H9 (cell line): ENCODE measurements around the gene RAPSN. TPM values are rescaled to one million over a fixed set of nuclear protein-coding genes. Genes with fewer than 3 reads are reported as not detected.

Experiments
- DNase-seq: peaks from one replicate; pipeline ENCODE4 v3.0.0-alpha.2; 2017
- H2AFZ ChIP-seq: one replicate; pipeline ENCODE4 v1.6.1; 2013; ENCODE audit warnings: mild to moderate bottlenecking, low read length, control low read depth, moderate library complexity
- H2AK5ac ChIP-seq: 2 replicates; pipeline ENCODE4 v1.6.1; 2013; ENCODE audit warnings: low read length, control low read depth, mixed read lengths; ENCODE audit not compliant: insufficient read length
- H2BK120ac ChIP-seq: one replicate; pipeline ENCODE4 v1.6.1; 2013; ENCODE audit warnings: low read depth, mild to moderate bottlenecking, low read length, control low read depth, inconsistent platforms; ENCODE audit not compliant: poor library complexity, severe bottlenecking
- H2BK12ac ChIP-seq: 2 replicates; pipeline ENCODE4 v1.6.1; 2013; ENCODE audit warnings: low read length, control low read depth, mixed read lengths, low read depth; ENCODE audit not compliant: insufficient read length
- H2BK15ac ChIP-seq: 2 replicates; pipeline ENCODE4 v1.6.1; 2013; ENCODE audit warnings: low read depth, low read length, control low read depth
- H2BK20ac ChIP-seq: one replicate; pipeline ENCODE4 v1.6.1; 2013; ENCODE audit warnings: low read depth, mild to moderate bottlenecking, low read length, control low read depth, inconsistent platforms; ENCODE audit not compliant: poor library complexity, severe bottlenecking
- H2BK5ac ChIP-seq: 2 replicates; pipeline ENCODE4 v1.6.1; 2013; ENCODE audit warnings: low read length, control low read depth, mixed read lengths; ENCODE audit not compliant: insufficient read length
- H3K14ac ChIP-seq: 2 replicates; pipeline ENCODE4 v1.6.1; 2013; ENCODE audit warnings: low read length, control low read depth; ENCODE audit not compliant: insufficient read depth
- H3K18ac ChIP-seq: 2 replicates; pipeline ENCODE4 v1.6.1; 2013; ENCODE audit warnings: low read depth, mild to moderate bottlenecking, mixed read lengths, low read length, control low read depth; ENCODE audit not compliant: insufficient read length
- H3K23ac ChIP-seq: 2 replicates; pipeline ENCODE4 v1.6.1; 2013; ENCODE audit warnings: low read length, control low read depth, mixed read lengths, low read depth; ENCODE audit not compliant: insufficient read length
- H3K23me2 ChIP-seq: 2 replicates; pipeline ENCODE4 v1.6.1; 2013; ENCODE audit warnings: low read depth, mild to moderate bottlenecking, mixed read lengths, low read length, control low read depth; ENCODE audit not compliant: insufficient read length, poor library complexity, severe bottlenecking
- H3K27ac ChIP-seq: 2 replicates; pipeline ENCODE4 v1.5.1; 2013; ENCODE audit warnings: low read length, control low read depth, mixed read lengths, low read depth; ENCODE audit not compliant: insufficient read length
- H3K27me3 ChIP-seq: 2 replicates; pipeline ENCODE4 v1.6.1; 2013; ENCODE audit warnings: low read length, control low read depth, inconsistent platforms; ENCODE audit not compliant: insufficient read depth
- H3K4ac ChIP-seq: 2 replicates; pipeline ENCODE4 v1.6.1; 2013; ENCODE audit warnings: low read depth, mild to moderate bottlenecking, control low read depth, inconsistent platforms, low read length, moderate library complexity
- H3K4me1 ChIP-seq: 2 replicates; pipeline ENCODE4 v1.6.1; 2013; ENCODE audit warnings: low read length, control low read depth, inconsistent platforms; ENCODE audit not compliant: insufficient read depth
- H3K4me2 ChIP-seq: 2 replicates; pipeline ENCODE4 v1.6.1; 2013; ENCODE audit warnings: low read length, control low read depth, mixed read lengths; ENCODE audit not compliant: insufficient read length, insufficient read depth
- H3K56ac ChIP-seq: 2 replicates; pipeline ENCODE4 v1.6.1; 2013; ENCODE audit warnings: low read depth, mild to moderate bottlenecking, mixed read lengths, low read length, control low read depth; ENCODE audit not compliant: insufficient read length
- H3K79me1 ChIP-seq: 2 replicates; pipeline ENCODE4 v1.6.1; 2013; ENCODE audit warnings: low read depth, mild to moderate bottlenecking, moderate library complexity, low read length, control low read depth, inconsistent platforms; ENCODE audit not compliant: insufficient read depth, poor library complexity, severe bottlenecking
- H3K79me2 ChIP-seq: 2 replicates; pipeline ENCODE4 v1.6.1; 2013; ENCODE audit warnings: low read length, control low read depth, inconsistent platforms; ENCODE audit not compliant: insufficient read depth
- H3K9ac ChIP-seq: 2 replicates; pipeline ENCODE4 v1.6.1; 2013; ENCODE audit warnings: low read length, control low read depth, mixed read lengths; ENCODE audit not compliant: insufficient read length; ENCODE audit errors: extremely low read depth
- H3K9me3 ChIP-seq: one replicate; pipeline ENCODE4 v1.6.1; 2013; ENCODE audit warnings: low read depth, low read length, inconsistent platforms; ENCODE audit not compliant: control insufficient read depth
- H3T11ph ChIP-seq: one replicate; pipeline ENCODE4 v1.6.1; 2013; ENCODE audit warnings: mild to moderate bottlenecking, low read length, control low read depth, inconsistent platforms
- H4K20me1 ChIP-seq: one replicate; pipeline ENCODE4 v1.6.1; 2013; ENCODE audit not compliant: control insufficient read depth, insufficient read length, insufficient read depth
- H4K5ac ChIP-seq: 2 replicates; pipeline ENCODE4 v1.6.1; 2013; ENCODE audit warnings: low read depth, mild to moderate bottlenecking, mixed read lengths, low read length, control low read depth; ENCODE audit not compliant: insufficient read length
- H4K8ac ChIP-seq: replicated peaks from 2 replicates; pipeline ENCODE4 v1.6.1; 2013; ENCODE audit warnings: low read length, control low read depth, mixed read lengths, low read depth; ENCODE audit not compliant: insufficient read length
- H4K91ac ChIP-seq: 2 replicates; pipeline ENCODE4 v1.6.1; 2013; ENCODE audit warnings: low read depth, mild to moderate bottlenecking, moderate library complexity, mixed read lengths, low read length, control low read depth; ENCODE audit not compliant: insufficient read length
- H3K27ac Mint-ChIP-seq, 3 experiments: 2 replicates in 2 of 3; 3 replicates in 1 of 3; pipeline ENCODE4 v1.8.0; 2020 to 2021; ENCODE audit warnings: mixed read lengths in 3 of 3, mild to moderate bottlenecking in 1 of 3, moderate library complexity in 1 of 3
- H3K27me3 Mint-ChIP-seq: 2 replicates; pipeline ENCODE4 v1.8.0; 2021; ENCODE audit warnings: low read depth, mild to moderate bottlenecking, moderate library complexity, mixed read lengths
- H3K36me3 Mint-ChIP-seq, 3 experiments: 2 replicates in 2 of 3; 3 replicates in 1 of 3; pipeline ENCODE4 v1.8.0; 2020 to 2021; ENCODE audit warnings: low read depth in 3 of 3, mixed read lengths in 3 of 3; ENCODE audit not compliant: insufficient read depth in 1 of 3
- H3K4me1 Mint-ChIP-seq, 2 experiments: 2 replicates each; pipeline ENCODE4 v1.8.0; 2020; ENCODE audit warnings: mixed read lengths in 2 of 2
- H3K4me3 Mint-ChIP-seq, 2 experiments: 2 replicates in 1 of 2; 3 replicates in 1 of 2; pipeline ENCODE4 v1.8.0; 2020 to 2021; ENCODE audit warnings: mild to moderate bottlenecking in 2 of 2, mixed read lengths in 2 of 2, moderate library complexity in 1 of 2
- H3K9me3 Mint-ChIP-seq, 2 experiments: 2 replicates in 1 of 2; 3 replicates in 1 of 2; pipeline ENCODE4 v1.8.0; 2020; ENCODE audit warnings: mild to moderate bottlenecking in 2 of 2, mixed read lengths in 2 of 2, moderate library complexity in 1 of 2
- WGBS: extraction: QIAGEN DNeasy Blood & Tissue Kit; methylation state at CpG from one replicate; pipeline ENCODE4 v1.1.7; 2013; ENCODE audit warnings: missing lambda C conversion rate, low lambda C conversion rate, mixed read lengths; ENCODE audit not compliant: insufficient read length; ENCODE audit errors: extremely low coverage; 5-methylcytosine and 5-hydroxymethylcytosine counted together
- total RNA-seq: library from RNA; stranded (reverse); gene quantifications from 2 replicates; pipeline ENCODE4 v1.2.1, GENCODE V29; 2021
- TF ChIP-seq, protein P1 (sequence below): fragments of 200-600 bp; sonication (generic); conservative IDR thresholded peaks from 3 replicates; pipeline ENCODE4 v1.8.0; 2021; ENCODE audit warnings: antibody characterized with exemption, mild to moderate bottlenecking

RAPSN gene
- total RNA-seq, 1 experiment from 2014 or later = 0.48 TPM

DNA sequence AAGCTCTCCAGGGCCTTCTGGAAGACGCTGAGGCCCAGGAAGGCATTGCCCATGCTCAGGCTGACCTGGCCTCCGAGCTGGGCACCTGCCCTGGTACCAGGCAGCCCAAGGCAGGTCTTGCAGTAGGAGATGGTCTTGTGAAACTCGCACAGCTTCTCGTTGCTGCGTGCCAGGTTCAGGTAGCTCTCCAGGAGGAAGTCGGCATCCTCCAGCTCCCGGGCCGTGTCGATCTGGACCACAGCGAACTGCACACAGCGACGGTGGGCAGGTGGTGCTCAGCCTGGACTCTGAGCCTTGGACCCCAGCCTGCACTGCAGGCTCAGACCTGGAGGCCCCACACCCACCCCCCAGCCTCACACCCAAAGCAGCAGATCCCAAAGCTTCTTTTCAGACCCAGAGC, 1.0 kb downstream of the RAPSN start:
- H3K4me2 ChIP-seq = no peak overlapping the region
- H3K27ac ChIP-seq = no peak overlapping the region
- no peaks in the 10 kb centered on the region for H4K20me1 ChIP-seq
- no peaks in the 10 kb centered on the region for H3K36me3 Mint-ChIP-seq
- H3K9me3 Mint-ChIP-seq = no peaks in the 10 kb centered on the region
- H3K27ac Mint-ChIP-seq = peak overlapping the region in 1 of 3 experiments; percentile 72; a peak in 1 of 7 replicates
- H3K18ac ChIP-seq = no peak overlapping the region
- no CpG with 5 or more reads among the region's 12 CpGs for WGBS
- no peak overlapping the region; the same call in 1 of the 2 replicates for H3K14ac ChIP-seq
- H2AFZ ChIP-seq = no peak overlapping the region
- no peak overlapping the region for H4K8ac ChIP-seq
- no peak overlapping the region for H3K23ac ChIP-seq
- H2BK5ac ChIP-seq = no peak overlapping the region
- H3K23me2 ChIP-seq = no peaks in the 10 kb centered on the region
- H3K9ac ChIP-seq = no peak overlapping the region
- H3K27me3 ChIP-seq = no peaks in the 10 kb centered on the region
- no peaks in the 10 kb centered on the region for H3K4me1 ChIP-seq
- H2BK15ac ChIP-seq = no peak overlapping the region
- no peak overlapping the region for H2BK20ac ChIP-seq
- no peak for DNase-seq
- no peak overlapping the region for H2BK120ac ChIP-seq
- no peaks in the 10 kb centered on the region for H3K9me3 ChIP-seq
- H3K4me1 Mint-ChIP-seq = peaks cover 4% of the 10 kb centered on the region in 2 experiments; a peak in 2 of 4 replicates
- H2AK5ac ChIP-seq = no peak overlapping the region
- no peak overlapping the region for H4K91ac ChIP-seq
- H2BK12ac ChIP-seq = no peak overlapping the region
- no peak overlapping the region for H3T11ph ChIP-seq
- H3K79me2 ChIP-seq = no peaks in the 10 kb centered on the region
- H4K5ac ChIP-seq = no peak overlapping the region
- no peaks in the 10 kb centered on the region for H3K79me1 ChIP-seq
- H3K27me3 Mint-ChIP-seq = no peaks in the 10 kb centered on the region
- TF ChIP-seq, protein P1, sequence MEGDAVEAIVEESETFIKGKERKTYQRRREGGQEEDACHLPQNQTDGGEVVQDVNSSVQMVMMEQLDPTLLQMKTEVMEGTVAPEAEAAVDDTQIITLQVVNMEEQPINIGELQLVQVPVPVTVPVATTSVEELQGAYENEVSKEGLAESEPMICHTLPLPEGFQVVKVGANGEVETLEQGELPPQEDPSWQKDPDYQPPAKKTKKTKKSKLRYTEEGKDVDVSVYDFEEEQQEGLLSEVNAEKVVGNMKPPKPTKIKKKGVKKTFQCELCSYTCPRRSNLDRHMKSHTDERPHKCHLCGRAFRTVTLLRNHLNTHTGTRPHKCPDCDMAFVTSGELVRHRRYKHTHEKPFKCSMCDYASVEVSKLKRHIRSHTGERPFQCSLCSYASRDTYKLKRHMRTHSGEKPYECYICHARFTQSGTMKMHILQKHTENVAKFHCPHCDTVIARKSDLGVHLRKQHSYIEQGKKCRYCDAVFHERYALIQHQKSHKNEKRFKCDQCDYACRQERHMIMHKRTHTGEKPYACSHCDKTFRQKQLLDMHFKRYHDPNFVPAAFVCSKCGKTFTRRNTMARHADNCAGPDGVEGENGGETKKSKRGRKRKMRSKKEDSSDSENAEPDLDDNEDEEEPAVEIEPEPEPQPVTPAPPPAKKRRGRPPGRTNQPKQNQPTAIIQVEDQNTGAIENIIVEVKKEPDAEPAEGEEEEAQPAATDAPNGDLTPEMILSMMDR = no peak
- no peak overlapping the region for H3K56ac ChIP-seq
- no peak overlapping the region for H3K4me3 Mint-ChIP-seq
- H3K4ac ChIP-seq = no peak overlapping the region
